GM18520 (cell line): Measurements from ENCODE around the gene TTLL12.
A peak's percentile ranks its signal among the peaks of the same experiment; 100 is the strongest.
"Not testable (repeated sequence)": the region's sequence is repeated elsewhere in the genome, so short reads cannot be mapped to it uniquely, and the experiment has no call there.

ENCODE experiments used
- ATAC-seq: cut with Tn5 transposase; IDR thresholded peaks from one replicate; pipeline ENCODE4 v1.9.1; 2021; ENCODE audit not compliant: unreplicated experiment

TTLL12 gene

GRCh38 chr22:43156413-43156812 lies 30.5 kb downstream of the TTLL12 start:
- no peak for ATAC-seq

- no peak for ATAC-seq
These were observed 31.1 kb downstream of the TTLL12 start for GRCh38 chr22:43155789-43156188.

GRCh38 chr22:43154887-43155536 lies 31.9 kb downstream of the TTLL12 start:
- no peak for ATAC-seq

GRCh38 chr22:43153899-43154298 lies 33.0 kb downstream of the TTLL12 start:
- ATAC-seq = no peak

GRCh38 chr22:43152357-43153071 lies 34.4 kb downstream of the TTLL12 start:
- ATAC-seq = no peak

DNA sequence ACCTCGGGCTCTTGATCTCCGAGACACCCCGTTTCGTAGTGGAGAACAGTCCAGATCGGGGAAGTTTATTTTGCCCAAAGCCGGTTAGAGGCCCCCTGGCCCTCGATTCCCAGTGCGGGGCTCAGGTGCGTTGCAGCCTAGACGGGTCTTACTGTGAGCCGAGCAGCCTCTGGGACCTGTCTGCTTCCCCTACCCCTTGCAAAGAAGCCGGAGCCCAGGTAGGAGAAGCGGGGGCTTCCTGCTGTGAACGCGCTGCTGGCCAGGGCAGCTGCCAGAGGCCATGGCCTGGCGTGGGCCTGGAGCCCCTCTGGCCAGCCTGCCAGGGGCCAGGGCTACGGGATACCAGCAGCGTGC lies 35.0 kb downstream of the TTLL12 start:
- no peak for ATAC-seq

- no peak for ATAC-seq
These were observed 35.5 kb downstream of the TTLL12 start, which contains the start of gene TSPO for GRCh38 chr22:43151251-43152002. Gene TSPO, plus strand, starts transcription at chr22:43151559. Its CDS starts 7,680 bp downstream, at chr22:43159239.

DNA sequence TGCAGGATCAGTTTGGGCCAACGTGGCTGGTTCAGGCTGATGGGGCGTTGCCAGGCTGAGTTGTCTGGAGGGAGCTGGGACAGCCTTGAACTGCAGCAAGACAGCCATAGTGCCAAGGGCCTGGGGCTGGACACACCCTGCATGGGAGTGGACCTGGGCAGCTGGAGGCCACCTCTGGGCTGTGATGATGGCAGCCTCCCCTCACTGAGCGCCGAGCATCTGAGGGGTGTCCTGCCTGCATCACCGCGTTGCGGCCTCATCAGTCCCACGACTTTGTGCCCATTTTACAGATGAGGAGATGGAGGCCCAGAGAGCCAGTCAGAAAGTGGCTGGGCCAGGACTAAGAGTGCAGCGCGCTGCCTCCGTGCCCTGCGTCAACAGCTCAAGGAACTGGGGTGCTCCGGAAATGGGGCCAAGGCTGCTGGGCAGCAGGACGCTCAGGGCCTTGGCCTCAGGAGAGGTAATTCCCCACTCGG lies 36.2 kb downstream of the TTLL12 start:
- ATAC-seq = no peak

- no peak for ATAC-seq
These were observed 38.4 kb downstream of the TTLL12 start for GRCh38 chr22:43148581-43148980.

DNA sequence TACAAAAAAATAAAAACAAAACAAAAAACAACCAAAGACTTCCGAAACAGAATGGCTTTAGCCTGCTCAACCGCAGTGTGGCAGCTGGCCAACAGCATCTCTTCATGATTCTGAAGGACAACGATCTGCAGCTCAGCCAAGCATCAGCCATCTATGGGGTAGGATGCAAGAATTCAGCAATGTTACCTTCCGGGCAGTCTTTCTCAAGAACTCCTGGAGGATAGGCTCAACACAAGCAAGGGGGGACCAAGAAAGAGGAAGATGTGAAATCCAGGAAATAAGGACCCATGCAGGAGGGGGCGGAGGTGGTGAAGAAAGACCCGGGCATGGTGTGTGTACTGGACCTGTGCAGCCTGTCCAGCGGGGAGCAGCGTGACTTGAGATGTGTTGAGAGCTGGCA lies 39.1 kb downstream of the TTLL12 start:
- ATAC-seq = no peak

- not testable (repeated sequence) for ATAC-seq
These were observed 40.6 kb downstream of the TTLL12 start for GRCh38 chr22:43146332-43146731.

GRCh38 chr22:43145371-43145770 lies 41.6 kb downstream of the TTLL12 start:
- not testable (repeated sequence) for ATAC-seq

- no peak for ATAC-seq
These were observed 42.0 kb downstream of the TTLL12 start for GRCh38 chr22:43144949-43145348.

DNA sequence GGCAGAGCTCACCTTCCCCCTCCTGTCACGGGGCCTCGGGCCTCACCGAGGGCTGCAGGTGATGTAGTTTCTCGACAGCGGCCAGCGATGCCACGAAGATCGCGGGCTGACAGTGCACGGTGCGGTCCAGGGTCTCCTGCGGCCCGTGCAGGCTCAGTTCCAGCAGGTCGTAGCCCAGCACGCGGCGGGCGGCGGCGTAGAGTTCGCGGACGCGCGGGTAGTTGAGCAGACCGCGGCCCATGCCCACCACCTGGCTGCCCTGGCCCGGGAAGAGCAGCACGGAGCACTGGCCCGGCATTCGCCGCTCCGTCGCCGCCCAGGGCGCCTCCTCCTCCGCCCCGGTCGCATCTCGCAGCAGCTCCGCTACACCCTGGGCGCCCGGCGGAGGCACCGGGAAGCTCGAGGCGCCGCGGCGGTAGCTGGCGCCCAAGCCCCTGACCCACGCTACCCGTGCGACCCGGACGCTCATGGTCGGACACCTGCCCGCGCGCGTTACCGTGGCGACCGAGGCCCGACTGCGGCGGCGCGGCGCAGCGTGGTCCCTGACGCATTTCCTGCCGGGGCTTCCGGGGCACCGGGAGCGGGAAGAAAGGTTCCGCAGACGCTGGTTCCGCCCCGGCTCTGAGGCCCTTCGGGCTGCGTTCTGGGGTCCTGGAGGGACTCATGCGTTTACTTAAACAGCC lies 43.9 kb downstream of the TTLL12 start, which contains the start of gene MCAT:
Gene MCAT (minus strand): TSS at position 519 of the 683 bp plus-strand sequence. CDS start 50 bp downstream, at position 469.
- ATAC-seq = peak; percentile 67

GRCh38 chr22:43136801-43137200 lies 50.1 kb downstream of the TTLL12 start:
- ATAC-seq = no peak

DNA sequence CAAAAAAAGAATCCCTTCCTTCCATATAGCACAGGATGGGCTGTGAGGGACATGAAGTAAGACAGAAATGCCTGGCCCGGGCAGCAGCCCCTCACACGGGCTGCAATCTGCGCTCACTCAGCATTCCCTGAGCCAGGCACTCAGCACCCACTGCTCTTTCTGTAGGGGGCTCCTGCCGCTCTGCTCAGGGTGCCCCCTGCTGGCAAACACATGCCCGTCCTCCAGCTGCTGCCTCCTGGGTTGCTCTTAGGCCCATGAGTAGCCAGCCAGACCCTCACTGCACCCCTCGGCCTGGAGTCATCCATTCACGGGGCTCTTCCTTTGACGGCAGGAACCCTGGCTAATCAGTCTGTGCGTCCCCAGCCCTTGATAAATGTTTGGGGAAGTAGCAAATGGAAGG lies 50.7 kb downstream of the TTLL12 start:
- ATAC-seq = no peak

DNA sequence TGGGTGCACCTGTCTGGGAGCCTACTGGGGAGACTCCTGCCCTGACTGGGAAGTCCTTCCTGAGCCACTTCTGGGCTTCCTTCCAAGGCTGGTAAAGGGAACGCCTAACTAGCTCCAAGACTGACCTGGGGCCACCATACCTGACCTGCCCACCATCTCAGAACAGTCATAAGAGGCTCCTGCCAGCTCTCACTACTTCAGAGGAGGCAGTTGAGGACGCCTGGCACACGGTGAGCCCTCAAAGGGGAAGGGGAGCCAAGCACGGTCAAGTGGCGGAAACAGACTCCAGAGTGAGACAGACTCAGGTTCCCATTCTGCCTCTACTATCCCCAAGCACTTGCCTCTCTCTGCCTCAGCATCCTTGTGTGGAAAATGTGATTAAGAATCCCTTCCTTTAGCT lies 51.4 kb downstream of the TTLL12 start:
- ATAC-seq = no peak

- no peak for ATAC-seq
These were observed 52.4 kb downstream of the TTLL12 start for GRCh38 chr22:43134553-43134952.

DNA sequence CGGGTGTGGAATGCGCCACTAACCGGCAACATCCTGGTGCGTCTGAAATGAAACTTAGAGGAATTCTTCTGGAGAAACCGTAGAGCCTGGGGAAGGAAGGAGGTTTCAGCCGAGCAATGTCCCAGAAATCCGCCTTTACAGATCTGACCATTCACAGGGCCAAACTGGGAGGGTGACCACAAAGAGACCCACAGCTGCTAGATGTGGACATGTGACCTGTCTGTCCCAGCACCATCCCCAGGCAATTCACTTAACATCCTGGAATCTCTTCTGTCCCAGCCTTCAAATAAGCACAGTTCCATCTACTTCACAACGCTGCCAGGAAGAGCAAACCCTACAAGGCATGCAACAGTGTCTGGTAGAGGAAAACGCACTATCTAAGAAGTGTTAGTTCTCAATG lies 53.5 kb downstream of the TTLL12 start:
- no peak for ATAC-seq

GRCh38 chr22:43131773-43132501 lies 55.0 kb downstream of the TTLL12 start:
- no peak for ATAC-seq
